OCI-LY1 (cell line): Measurements from ENCODE around the gene DIABLO.
A peak's percentile ranks its signal among the peaks of the same experiment; 100 is the strongest.

Experiments
- H2AFZ ChIP-seq: fragments of 200-600 bp; sonication (generic), shearing (Covaris generic); 2 replicates; pipeline ENCODE4 v1.6.0; 2014; ENCODE audit warnings: antibody characterized with exemption, mild to moderate bottlenecking, low read length
- H3F3A ChIP-seq: fragments of 200-600 bp; sonication (generic), shearing (Covaris generic); 2 replicates; pipeline ENCODE4 v1.6.0; 2014; ENCODE audit warnings: mild to moderate bottlenecking, antibody characterized with exemption, low read length, moderate library complexity; ENCODE audit not compliant: insufficient read depth
- H3K27ac ChIP-seq: fragments of 200-600 bp; sonication (generic); 2 replicates; pipeline ENCODE4 v1.5.1; 2014; ENCODE audit warnings: low read length, mixed run types, mild to moderate bottlenecking, low read depth; ENCODE audit not compliant: poor library complexity, severe bottlenecking
- H3K27me3 ChIP-seq: fragments of 200-600 bp; sonication (generic); 2 replicates; pipeline ENCODE4 v1.6.0; 2014; ENCODE audit warnings: antibody characterized with exemption, mild to moderate bottlenecking, low read length, moderate library complexity; ENCODE audit not compliant: insufficient read depth
- H3K36me3 ChIP-seq: fragments of 200-600 bp; sonication (generic); 2 replicates; pipeline ENCODE4 v1.6.1; 2014; ENCODE audit warnings: mild to moderate bottlenecking, antibody characterized with exemption, low read length, moderate library complexity, mixed read lengths; ENCODE audit not compliant: insufficient read depth
- H3K4me1 ChIP-seq: fragments of 200-600 bp; sonication (generic); 2 replicates; pipeline ENCODE4 v1.5.1; 2014; ENCODE audit warnings: mild to moderate bottlenecking, low read length, moderate library complexity; ENCODE audit not compliant: insufficient read depth, severe bottlenecking
- H3K4me2 ChIP-seq: fragments of 200-600 bp; sonication (generic), shearing (Covaris generic); 2 replicates; pipeline ENCODE4 v1.6.1; 2014; ENCODE audit warnings: low read length
- H3K4me3 ChIP-seq: fragments of 200-600 bp; sonication (generic); 2 replicates; pipeline ENCODE4 v1.5.1; 2014; ENCODE audit warnings: low read length, low read depth, mild to moderate bottlenecking, mixed read lengths; ENCODE audit not compliant: poor library complexity, severe bottlenecking
- H3K79me2 ChIP-seq: fragments of 200-600 bp; shearing (Covaris generic); 2 replicates; pipeline ENCODE4 v1.6.1; 2016; ENCODE audit warnings: mixed run types, low read length, mixed read lengths; ENCODE audit not compliant: insufficient read depth
- H3K9ac ChIP-seq: fragments of 200-600 bp; sonication (generic), shearing (Covaris generic); 2 replicates; pipeline ENCODE4 v1.6.1; 2014; ENCODE audit warnings: mild to moderate bottlenecking, low read length, mixed read lengths
- H3K9me2 ChIP-seq: fragments of 200-600 bp; sonication (generic), shearing (Covaris generic); 2 replicates; pipeline ENCODE4 v1.6.1; 2014; ENCODE audit warnings: low read depth, mild to moderate bottlenecking, low read length, mixed read lengths
- H3K9me3 ChIP-seq: fragments of 200-600 bp; shearing (Covaris generic); 2 replicates; pipeline ENCODE4 v1.6.1; 2014; ENCODE audit warnings: low read length, mixed read lengths
- H4K20me1 ChIP-seq: fragments of 200-600 bp; sonication (generic), shearing (Covaris generic); 2 replicates; pipeline ENCODE4 v1.6.0; 2016; ENCODE audit warnings: mild to moderate bottlenecking, low read length; ENCODE audit not compliant: insufficient read depth
- EZH2 ChIP-seq: fragments of 200-600 bp; sonication (generic), shearing (Covaris generic); IDR thresholded peaks from 2 replicates; pipeline ENCODE4 v1.8.0; 2017; ENCODE audit warnings: borderline replicate concordance, mixed run types, mild to moderate bottlenecking, antibody characterized with exemption, low read length, moderate library complexity, mixed read lengths
- TF ChIP-seq, protein P1 (sequence below): fragments of 200-600 bp; sonication (generic), shearing (Covaris generic); IDR thresholded peaks from 2 replicates; pipeline ENCODE4 v1.5.1; 2017; ENCODE audit warnings: mild to moderate bottlenecking, antibody characterized with exemption, low read length, moderate library complexity, mixed read lengths

Gene DIABLO

DNA sequence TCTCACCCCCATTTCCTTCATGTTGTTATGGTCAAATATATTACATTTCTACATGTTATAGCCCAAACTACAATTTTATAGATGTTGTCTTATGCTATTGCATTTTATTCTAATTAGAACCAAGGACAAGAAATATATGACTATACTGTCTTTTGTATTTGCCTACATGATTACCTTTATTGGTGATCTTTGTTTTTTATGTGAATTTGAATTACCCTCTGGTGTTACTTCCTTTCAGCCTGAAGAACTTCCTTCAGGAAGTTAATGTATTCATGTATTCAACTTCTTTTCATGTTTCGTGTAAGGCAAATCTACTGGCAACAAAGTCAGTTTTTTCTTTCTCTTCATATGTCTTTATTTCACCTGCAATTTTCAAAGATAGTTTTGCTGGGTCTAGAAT is 31.0 kb downstream of the DIABLO start:
- H3K9me2 ChIP-seq = no peaks in the 10 kb centered on the region
- no peak for TF ChIP-seq EZH2
- TF ChIP-seq, protein P1, sequence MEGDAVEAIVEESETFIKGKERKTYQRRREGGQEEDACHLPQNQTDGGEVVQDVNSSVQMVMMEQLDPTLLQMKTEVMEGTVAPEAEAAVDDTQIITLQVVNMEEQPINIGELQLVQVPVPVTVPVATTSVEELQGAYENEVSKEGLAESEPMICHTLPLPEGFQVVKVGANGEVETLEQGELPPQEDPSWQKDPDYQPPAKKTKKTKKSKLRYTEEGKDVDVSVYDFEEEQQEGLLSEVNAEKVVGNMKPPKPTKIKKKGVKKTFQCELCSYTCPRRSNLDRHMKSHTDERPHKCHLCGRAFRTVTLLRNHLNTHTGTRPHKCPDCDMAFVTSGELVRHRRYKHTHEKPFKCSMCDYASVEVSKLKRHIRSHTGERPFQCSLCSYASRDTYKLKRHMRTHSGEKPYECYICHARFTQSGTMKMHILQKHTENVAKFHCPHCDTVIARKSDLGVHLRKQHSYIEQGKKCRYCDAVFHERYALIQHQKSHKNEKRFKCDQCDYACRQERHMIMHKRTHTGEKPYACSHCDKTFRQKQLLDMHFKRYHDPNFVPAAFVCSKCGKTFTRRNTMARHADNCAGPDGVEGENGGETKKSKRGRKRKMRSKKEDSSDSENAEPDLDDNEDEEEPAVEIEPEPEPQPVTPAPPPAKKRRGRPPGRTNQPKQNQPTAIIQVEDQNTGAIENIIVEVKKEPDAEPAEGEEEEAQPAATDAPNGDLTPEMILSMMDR = no peak
- no peaks in the 10 kb centered on the region for H3K79me2 ChIP-seq
- H3K36me3 ChIP-seq = peaks cover 6% of the 10 kb centered on the region; the same call in 1 of the 2 replicates
- H3K9me3 ChIP-seq = peaks cover 16% of the 10 kb centered on the region; the same call in 1 of the 2 replicates
- H3K27me3 ChIP-seq = no peaks in the 10 kb centered on the region
- H3K4me2 ChIP-seq = no peak overlapping the region
- peaks cover 26% of the 10 kb centered on the region for H3K4me1 ChIP-seq
- no peak overlapping the region for H2AFZ ChIP-seq
- no peak overlapping the region for H3K27ac ChIP-seq
- no peak overlapping the region for H3K4me3 ChIP-seq
- no peak overlapping the region for H3K9ac ChIP-seq
- H3F3A ChIP-seq = no peaks in the 10 kb centered on the region
- no peaks in the 10 kb centered on the region for H4K20me1 ChIP-seq

DNA sequence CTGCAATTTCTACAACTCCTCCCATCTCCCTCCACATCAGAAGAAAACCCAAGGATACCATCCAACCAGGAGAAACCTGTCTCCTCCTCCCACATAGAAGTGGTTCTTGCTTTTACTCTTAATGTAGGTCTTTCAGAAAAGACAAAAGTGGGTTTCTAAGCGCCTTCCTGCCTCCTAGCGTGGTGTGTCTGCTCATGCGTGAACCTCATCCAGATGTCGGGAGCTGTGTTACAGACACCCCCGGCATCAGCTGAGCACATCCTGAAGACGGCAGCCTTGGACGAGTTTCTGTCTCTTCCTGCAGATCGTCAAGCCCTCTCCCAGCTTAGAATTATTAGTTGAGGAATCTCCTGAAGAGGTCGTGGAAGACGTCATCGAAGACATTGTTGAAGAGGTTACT is 33.4 kb downstream of the DIABLO start:
- H3K4me2 ChIP-seq = no peak overlapping the region
- no peak overlapping the region for H2AFZ ChIP-seq
- no peaks in the 10 kb centered on the region; the same call in 1 of the 2 replicates for H3K27me3 ChIP-seq
- no peaks in the 10 kb centered on the region for H4K20me1 ChIP-seq
- H3K36me3 ChIP-seq = peaks cover 6% of the 10 kb centered on the region; the same call in 1 of the 2 replicates
- no peaks in the 10 kb centered on the region for H3K79me2 ChIP-seq
- H3K4me1 ChIP-seq = peaks cover 7% of the 10 kb centered on the region
- no peak overlapping the region for H3K9ac ChIP-seq
- H3K9me2 ChIP-seq = no peaks in the 10 kb centered on the region
- no peak overlapping the region for H3K27ac ChIP-seq
- peaks cover 16% of the 10 kb centered on the region; the same call in 1 of the 2 replicates for H3K9me3 ChIP-seq
- TF ChIP-seq EZH2 = no peak
- TF ChIP-seq, protein P1 = no peak
- H3F3A ChIP-seq = no peaks in the 10 kb centered on the region
- no peak overlapping the region for H3K4me3 ChIP-seq

DNA sequence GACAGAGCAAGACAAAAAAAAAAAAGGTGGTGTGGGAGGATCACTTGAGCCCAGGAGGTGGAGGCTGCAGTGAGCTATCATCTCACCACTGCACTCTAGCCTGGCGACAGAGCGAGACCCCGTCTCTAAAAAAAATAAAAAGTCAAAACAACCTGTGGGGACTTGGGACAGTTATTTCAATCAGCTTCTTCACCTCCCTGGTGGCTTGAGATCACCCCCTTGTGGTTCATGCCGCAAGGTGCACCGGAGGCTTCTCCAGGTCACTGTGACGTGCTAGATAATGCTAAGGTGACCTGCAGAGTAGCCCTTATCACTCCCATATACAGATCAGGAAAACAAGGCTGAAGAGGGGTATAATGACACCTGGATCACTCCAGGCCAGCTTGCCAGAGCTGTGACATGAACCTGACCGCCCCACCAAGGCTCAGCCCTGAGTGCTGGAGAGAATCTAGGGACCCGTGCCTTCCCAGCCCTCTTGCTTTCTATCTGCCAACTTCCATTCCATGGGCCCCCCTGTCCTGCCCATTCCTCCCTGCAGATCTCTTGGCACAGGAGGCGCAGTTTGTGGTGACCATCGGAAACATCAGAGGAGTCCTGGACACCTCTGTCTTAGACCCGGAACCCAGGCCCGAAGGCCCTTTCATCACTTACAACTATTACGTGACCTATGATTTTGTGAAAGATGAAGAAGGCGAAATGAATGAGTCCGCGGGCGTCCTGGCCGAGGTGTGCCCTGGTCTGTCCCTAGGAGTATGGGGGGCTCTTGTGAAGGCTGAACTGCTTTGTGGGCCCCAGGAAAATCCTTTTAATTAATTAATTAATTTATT is 34.8 kb downstream of the DIABLO start:
- H3K4me1 ChIP-seq = no peaks in the 10 kb centered on the region
- no peak overlapping the region for H3K9ac ChIP-seq
- no peak for TF ChIP-seq EZH2
- TF ChIP-seq, protein P1 = peak; percentile 96
- H3F3A ChIP-seq = no peaks in the 10 kb centered on the region
- H2AFZ ChIP-seq = no peak overlapping the region
- peaks cover 5% of the 10 kb centered on the region; the same call in 1 of the 2 replicates for H3K36me3 ChIP-seq
- H3K27me3 ChIP-seq = no peaks in the 10 kb centered on the region; the same call in 1 of the 2 replicates
- H3K4me3 ChIP-seq = no peak overlapping the region
- H3K79me2 ChIP-seq = no peaks in the 10 kb centered on the region
- H4K20me1 ChIP-seq = no peaks in the 10 kb centered on the region
- peaks cover 16% of the 10 kb centered on the region; the same call in 1 of the 2 replicates for H3K9me3 ChIP-seq
- no peak overlapping the region for H3K27ac ChIP-seq
- no peak overlapping the region for H3K4me2 ChIP-seq
- H3K9me2 ChIP-seq = no peaks in the 10 kb centered on the region
